ENCODE results near the gene STEAP1B. TPM values are rescaled to one million over a fixed set of nuclear protein-coding genes. Genes with fewer than 3 reads are reported as not detected.
"Not testable (repeated sequence)": the region's sequence is repeated elsewhere in the genome, so short reads cannot be mapped to it uniquely, and the experiment has no call there.

Gene STEAP1B
- total and polyA plus RNA-seq, 3 experiments from 2014 or later = 0.20 TPM; not detected in 2

DNA sequence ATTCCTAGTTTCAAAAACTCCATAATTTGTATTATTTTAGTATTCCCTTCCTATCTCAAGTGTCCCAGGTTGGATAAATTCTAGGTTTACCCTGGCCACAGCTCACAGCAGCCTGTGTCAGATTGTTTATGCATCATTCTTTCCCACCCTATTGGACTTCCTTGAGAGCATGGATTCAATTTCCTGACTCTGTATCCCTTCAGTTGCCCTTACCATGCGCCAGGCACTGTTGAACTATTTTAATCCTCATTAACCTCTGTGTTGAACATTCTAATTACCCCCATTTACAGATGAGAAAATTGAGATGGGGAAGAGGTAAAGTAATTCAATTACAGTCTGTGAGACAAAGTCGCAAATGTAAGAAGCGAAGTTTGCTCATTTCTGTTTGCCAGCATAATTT, 58.8 kb downstream of the STEAP1B start:
- no peak overlapping the region for H3K4me3 Mint-ChIP-seq
- no peaks in the 10 kb centered on the region for H3K27me3 ChIP-seq (ENCODE audit: insufficient read depth, low read length, poor library complexity, severe bottlenecking)
- peaks cover 0 to 7% (median 2%) of the 10 kb centered on the region in 3 donors for H3K4me1 Mint-ChIP-seq
- CTCF ChIA-PET = no interaction called here
- DNase-seq = no peak
- H3K36me3 Mint-ChIP-seq = no peaks in the 10 kb centered on the region
- H3K27me3 Mint-ChIP-seq = peaks cover 0 to 13% of the 10 kb centered on the region in 2 donors
- no peaks in the 10 kb centered on the region for H3K4me1 ChIP-seq (ENCODE audit: insufficient read depth, low read length)
- no peaks in the 10 kb centered on the region for H3K9me3 ChIP-seq (ENCODE audit: low read length)
- POLR2A ChIA-PET = no interaction called here
- H3K27ac Mint-ChIP-seq = no peak overlapping the region
- no peak overlapping the region for H3K4me3 ChIP-seq (ENCODE audit: low read length)
- H3K36me3 ChIP-seq (ENCODE audit: insufficient read depth, low read length) = no peaks in the 10 kb centered on the region
- H3K27ac ChIP-seq (ENCODE audit: low read depth, low read length) = no peak overlapping the region
- H3K9me3 Mint-ChIP-seq = no peaks in the 10 kb centered on the region

DNA sequence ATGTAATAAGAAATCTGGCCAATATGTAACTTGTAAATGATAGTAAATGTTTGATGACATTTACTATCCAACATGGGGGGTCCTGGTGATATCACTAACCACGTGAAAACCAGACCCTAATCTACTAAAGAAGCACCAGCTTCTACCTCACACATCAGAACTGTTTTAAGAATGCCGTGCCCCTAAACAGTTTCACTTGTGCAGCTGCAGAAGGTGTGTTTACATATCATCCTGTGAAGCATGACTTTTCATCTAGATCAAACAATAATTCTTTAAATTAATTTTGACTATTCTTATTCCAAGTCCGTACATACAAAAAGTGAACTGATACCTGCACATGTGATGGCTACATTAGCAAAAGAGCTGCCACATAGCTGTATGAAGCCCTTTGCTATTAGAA, 61.0 kb downstream of the STEAP1B start:
- no peak for DNase-seq
- Mint-ChIP-seq H3K36me3 (no peaks in the 10 kb centered on the region), H3K27ac (no peak overlapping the region), H3K27me3 (peaks cover 3 to 13% of the 10 kb centered on the region in 2 donors), H3K4me3 (no peak overlapping the region), H3K4me1 (peaks cover 3 to 4% (median 3%) of the 10 kb centered on the region in 3 donors), H3K9me3 (no peaks in the 10 kb centered on the region)
- Histone ChIP-seq H3K27ac (ENCODE audit: low read depth, low read length) (no peak overlapping the region), H3K4me3 (ENCODE audit: low read length) (no peak overlapping the region), H3K9me3 (ENCODE audit: low read length) (no peaks in the 10 kb centered on the region), H3K36me3 (ENCODE audit: insufficient read depth, low read length) (no peaks in the 10 kb centered on the region), H3K4me1 (ENCODE audit: insufficient read depth, low read length) (no peaks in the 10 kb centered on the region), H3K27me3 (ENCODE audit: insufficient read depth, low read length, poor library complexity, severe bottlenecking) (no peaks in the 10 kb centered on the region)
- POLR2A ChIA-PET = no interaction called here
- CTCF ChIA-PET = no interaction called here

DNA sequence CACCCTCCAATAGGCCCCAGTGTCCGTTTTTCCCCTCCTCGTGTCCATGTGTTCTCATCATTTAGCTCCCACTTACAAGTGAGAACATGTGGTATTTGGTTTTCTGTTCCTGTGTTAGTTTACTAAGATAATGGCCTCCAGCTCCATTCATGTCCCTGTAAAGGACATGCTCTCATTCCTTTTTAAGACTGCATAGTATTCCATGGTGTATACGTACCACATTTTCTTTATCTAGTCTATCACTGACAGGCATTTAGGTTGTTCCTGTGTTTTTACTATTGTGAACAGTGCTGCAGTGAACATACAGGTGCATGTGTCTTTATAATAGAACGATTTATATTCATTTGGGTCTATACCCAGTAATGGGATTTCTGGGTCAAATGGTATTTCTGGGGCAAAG, 63.4 kb downstream of the STEAP1B start:
- H3K36me3 ChIP-seq (ENCODE audit: insufficient read depth, low read length); H3K4me3 ChIP-seq (ENCODE audit: low read length); H3K9me3 ChIP-seq (ENCODE audit: low read length); H3K27me3 ChIP-seq (ENCODE audit: insufficient read depth, low read length, poor library complexity, severe bottlenecking); H3K27me3 Mint-ChIP-seq; DNase-seq; H3K27ac ChIP-seq (ENCODE audit: low read depth, low read length); CTCF ChIA-PET; H3K4me3 Mint-ChIP-seq; H3K36me3 Mint-ChIP-seq; H3K4me1 ChIP-seq (ENCODE audit: insufficient read depth, low read length); POLR2A ChIA-PET; H3K9me3 Mint-ChIP-seq; H3K4me1 Mint-ChIP-seq; H3K27ac Mint-ChIP-seq: not testable (repeated sequence)

DNA sequence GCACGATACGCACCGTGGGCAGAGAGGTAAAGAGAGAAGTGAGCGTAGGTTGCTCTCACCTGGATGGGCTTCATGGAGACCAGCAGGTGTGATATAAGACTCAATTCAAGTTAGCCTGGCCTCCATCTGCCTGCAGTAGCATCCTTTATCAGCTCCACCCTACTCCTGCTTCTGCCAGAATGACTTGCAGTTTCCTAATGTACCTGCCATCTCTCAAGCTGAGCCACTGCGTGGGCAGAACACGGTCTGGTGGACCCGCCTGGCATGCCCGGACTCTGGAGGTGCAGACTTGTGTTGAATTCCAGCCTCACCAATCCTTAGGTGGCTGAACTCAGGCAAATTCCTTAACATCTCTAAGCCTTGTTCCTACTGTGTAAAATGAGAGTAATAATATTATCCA, 64.3 kb downstream of the STEAP1B start:
- Mint-ChIP-seq H3K27me3 (peaks cover 3 to 7% of the 10 kb centered on the region in 2 donors), H3K4me1 (peaks cover 3 to 4% (median 3%) of the 10 kb centered on the region in 3 donors), H3K36me3 (no peaks in the 10 kb centered on the region), H3K4me3 (no peak overlapping the region), H3K9me3 (no peaks in the 10 kb centered on the region), H3K27ac (no peak overlapping the region)
- Histone ChIP-seq H3K9me3 (ENCODE audit: low read length) (no peaks in the 10 kb centered on the region), H3K4me1 (ENCODE audit: insufficient read depth, low read length) (no peaks in the 10 kb centered on the region), H3K36me3 (ENCODE audit: insufficient read depth, low read length) (no peaks in the 10 kb centered on the region), H3K4me3 (ENCODE audit: low read length) (no peak overlapping the region), H3K27me3 (ENCODE audit: insufficient read depth, low read length, poor library complexity, severe bottlenecking) (no peaks in the 10 kb centered on the region), H3K27ac (ENCODE audit: low read depth, low read length) (no peak overlapping the region)
- no peak for DNase-seq
- CTCF ChIA-PET = no interaction called here
- POLR2A ChIA-PET = no interaction called here

DNA sequence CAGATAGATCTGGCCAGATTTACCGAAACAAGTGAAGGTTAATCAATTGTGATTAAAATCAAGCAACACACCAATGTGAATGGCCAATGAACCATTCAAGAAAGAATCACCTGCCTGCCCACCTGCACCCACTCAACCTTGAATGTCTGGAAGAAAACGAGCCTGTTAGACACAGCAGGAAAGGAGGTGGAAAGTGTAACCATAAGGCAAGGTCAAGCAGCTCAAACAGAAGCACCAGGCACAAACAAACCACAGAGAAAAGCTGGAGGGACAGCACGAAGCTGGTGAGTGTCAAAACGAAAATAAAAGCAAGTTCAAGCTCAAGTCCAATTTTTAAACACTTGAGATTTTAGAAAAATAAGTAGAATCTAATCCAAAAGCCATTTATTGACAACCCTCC, 64.9 kb downstream of the STEAP1B start:
- no peaks in the 10 kb centered on the region for H3K36me3 ChIP-seq (ENCODE audit: insufficient read depth, low read length)
- POLR2A ChIA-PET = no interaction called here
- H3K36me3 Mint-ChIP-seq = no peaks in the 10 kb centered on the region
- H3K27me3 Mint-ChIP-seq = peaks cover 3 to 7% of the 10 kb centered on the region in 2 donors
- CTCF ChIA-PET = no interaction called here
- no peaks in the 10 kb centered on the region for H3K4me1 ChIP-seq (ENCODE audit: insufficient read depth, low read length)
- no peak for DNase-seq
- H3K27me3 ChIP-seq (ENCODE audit: insufficient read depth, low read length, poor library complexity, severe bottlenecking) = no peaks in the 10 kb centered on the region
- H3K4me1 Mint-ChIP-seq = peaks cover 3 to 4% (median 3%) of the 10 kb centered on the region in 3 donors
- no peak overlapping the region for H3K27ac ChIP-seq (ENCODE audit: low read depth, low read length)
- H3K4me3 Mint-ChIP-seq = peak overlapping the region in 2 of 7 donors; percentile 21 to 58
- H3K27ac Mint-ChIP-seq = peak overlapping the region in 2 of 8 donors; percentile 32 to 51
- H3K9me3 Mint-ChIP-seq = no peaks in the 10 kb centered on the region
- no peaks in the 10 kb centered on the region for H3K9me3 ChIP-seq (ENCODE audit: low read length)
- H3K4me3 ChIP-seq (ENCODE audit: low read length) = no peak overlapping the region

DNA sequence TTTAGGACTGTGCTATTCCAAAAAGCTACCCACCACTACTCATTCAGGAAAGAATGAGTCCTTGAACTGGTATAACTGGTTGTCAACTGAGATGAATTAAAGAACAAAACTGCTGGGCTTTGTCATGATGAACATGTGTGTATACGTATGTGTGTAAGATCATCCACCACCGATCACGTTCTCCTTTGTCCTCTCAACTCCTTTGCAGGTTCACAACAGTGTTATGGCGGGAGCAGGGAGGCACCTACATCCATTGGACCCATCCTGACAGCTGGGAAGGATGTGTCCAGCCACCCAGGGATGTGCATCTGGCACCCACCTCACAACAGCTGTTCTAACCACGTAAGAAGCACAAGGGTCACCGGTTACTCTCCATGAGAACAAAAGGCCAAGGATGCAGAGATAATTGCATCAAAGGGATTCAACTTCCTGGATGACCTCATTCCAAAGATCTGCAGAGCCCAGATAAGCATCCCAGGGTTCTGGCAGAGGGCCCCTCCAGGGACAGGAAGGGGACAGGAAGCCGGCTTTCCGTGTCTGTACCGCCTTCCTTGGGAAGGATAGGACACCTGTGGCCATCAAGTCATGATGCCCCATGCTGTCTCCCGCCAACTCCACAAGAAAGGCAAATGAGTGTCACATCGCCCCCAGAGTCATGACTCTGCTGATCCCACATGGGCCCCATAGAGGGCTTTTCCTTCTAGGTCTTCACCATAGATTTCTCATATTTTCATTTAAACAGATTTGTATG, 66.1 kb downstream of the STEAP1B start:
- Histone ChIP-seq H3K4me1 (ENCODE audit: insufficient read depth, low read length) (no peaks in the 10 kb centered on the region), H3K4me3 (ENCODE audit: low read length) (no peak overlapping the region), H3K27me3 (ENCODE audit: insufficient read depth, low read length, poor library complexity, severe bottlenecking) (no peaks in the 10 kb centered on the region), H3K27ac (ENCODE audit: low read depth, low read length) (no peak overlapping the region), H3K9me3 (ENCODE audit: low read length) (no peaks in the 10 kb centered on the region), H3K36me3 (ENCODE audit: insufficient read depth, low read length) (no peaks in the 10 kb centered on the region)
- no peak overlapping the region for H3K4me3 Mint-ChIP-seq
- DNase-seq = no peak
- ChIA-PET POLR2A (no interaction called here), CTCF (no interaction called here)
- no peak overlapping the region for H3K27ac Mint-ChIP-seq
- H3K9me3 Mint-ChIP-seq = no peaks in the 10 kb centered on the region
- H3K4me1 Mint-ChIP-seq = peaks cover 3 to 4% (median 3%) of the 10 kb centered on the region in 3 donors
- peaks cover 3 to 7% of the 10 kb centered on the region in 2 donors for H3K27me3 Mint-ChIP-seq
- no peaks in the 10 kb centered on the region for H3K36me3 Mint-ChIP-seq

DNA sequence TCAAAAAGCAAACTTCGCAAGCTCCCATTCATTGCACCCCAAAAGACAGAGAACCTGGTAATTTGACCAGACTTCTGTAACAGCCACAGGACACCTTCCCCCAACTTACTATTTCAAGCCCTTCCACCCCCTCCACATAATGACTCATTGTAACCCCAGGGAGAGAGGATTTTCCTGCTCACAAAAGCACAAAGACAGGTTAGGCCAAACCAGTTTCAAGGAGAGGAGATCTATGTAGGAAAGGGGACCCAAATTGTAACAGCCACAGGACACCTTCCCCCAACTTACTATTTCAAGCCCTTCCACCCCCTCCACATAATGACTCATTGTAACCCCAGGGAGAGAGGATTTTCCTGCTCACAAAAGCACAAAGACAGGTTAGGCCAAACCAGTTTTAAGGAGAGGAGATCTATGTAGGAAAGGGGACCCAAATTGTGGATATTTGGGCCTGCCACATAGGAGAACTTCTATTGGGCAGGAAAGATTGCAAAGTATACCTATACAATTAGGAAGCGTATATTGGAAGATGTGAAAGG, 66.8 kb downstream of the STEAP1B start:
- H3K36me3 Mint-ChIP-seq; H3K27ac Mint-ChIP-seq; DNase-seq; H3K27me3 ChIP-seq (ENCODE audit: insufficient read depth, low read length, poor library complexity, severe bottlenecking); H3K27me3 Mint-ChIP-seq; H3K27ac ChIP-seq (ENCODE audit: low read depth, low read length); H3K4me3 ChIP-seq (ENCODE audit: low read length); POLR2A ChIA-PET; H3K9me3 Mint-ChIP-seq; H3K36me3 ChIP-seq (ENCODE audit: insufficient read depth, low read length); H3K4me1 Mint-ChIP-seq; H3K4me3 Mint-ChIP-seq; CTCF ChIA-PET; H3K4me1 ChIP-seq (ENCODE audit: insufficient read depth, low read length); H3K9me3 ChIP-seq (ENCODE audit: low read length): not testable (repeated sequence)

DNA sequence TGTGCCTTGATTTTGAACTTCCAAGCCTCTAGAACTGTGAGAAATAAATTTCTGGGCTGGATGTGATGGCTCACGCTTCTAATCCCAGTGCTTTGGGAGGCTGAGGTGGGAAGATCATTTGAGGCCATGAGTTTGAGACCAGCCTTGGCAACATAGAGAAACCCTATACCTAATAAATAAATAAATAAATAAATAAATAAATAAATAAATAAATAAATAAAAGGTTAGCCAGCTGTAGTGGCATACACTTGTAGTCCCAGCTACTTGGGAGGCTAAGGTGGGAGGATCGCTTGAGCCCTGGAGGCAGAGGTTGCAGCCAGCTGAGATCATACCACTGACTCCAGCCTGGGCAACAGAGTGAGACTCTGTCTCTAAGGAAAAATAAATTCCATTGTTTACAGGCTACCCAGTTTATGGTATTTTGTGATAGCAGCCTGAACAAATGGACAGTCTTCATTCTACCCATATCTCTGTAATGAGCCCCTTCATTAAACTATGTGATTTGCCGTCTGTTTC, 67.7 kb downstream of the STEAP1B start:
- CTCF ChIA-PET = no interaction called here
- H3K27me3 Mint-ChIP-seq = peaks cover 2 to 4% of the 10 kb centered on the region in 2 donors
- Histone ChIP-seq H3K27ac (ENCODE audit: low read depth, low read length) (no peak overlapping the region), H3K9me3 (ENCODE audit: low read length) (no peaks in the 10 kb centered on the region), H3K27me3 (ENCODE audit: insufficient read depth, low read length, poor library complexity, severe bottlenecking) (no peaks in the 10 kb centered on the region), H3K36me3 (ENCODE audit: insufficient read depth, low read length) (no peaks in the 10 kb centered on the region), H3K4me3 (ENCODE audit: low read length) (no peak overlapping the region), H3K4me1 (ENCODE audit: insufficient read depth, low read length) (no peaks in the 10 kb centered on the region)
- peaks cover 3 to 4% (median 3%) of the 10 kb centered on the region in 3 donors for H3K4me1 Mint-ChIP-seq
- POLR2A ChIA-PET = no interaction called here
- H3K36me3 Mint-ChIP-seq = no peaks in the 10 kb centered on the region
- H3K9me3 Mint-ChIP-seq = no peaks in the 10 kb centered on the region
- DNase-seq = no peak
- no peak overlapping the region for H3K27ac Mint-ChIP-seq
- H3K4me3 Mint-ChIP-seq = no peak overlapping the region
